Neural progenitor cell (in vitro differentiated cells): Measurements from ENCODE around the gene ST8SIA4.

Experiments
- EZH2 ChIP-seq: fragments of 200-600 bp; sonication (generic); IDR thresholded peaks from 2 replicates; pipeline ENCODE4 v1.6.1; 2017; ENCODE audit warnings: antibody characterized with exemption, mild to moderate bottlenecking, moderate library complexity
- EZH2phosphoT487 ChIP-seq: fragments of 200-600 bp; sonication (generic); IDR thresholded peaks from 2 replicates; pipeline ENCODE4 v1.6.1; 2017; ENCODE audit warnings: antibody characterized with exemption
- TF ChIP-seq, protein P1 (sequence below): fragments of 200-600 bp; sonication (generic); IDR thresholded peaks from 2 replicates; pipeline ENCODE4 v1.5.1; 2017; ENCODE audit warnings: antibody characterized with exemption, mild to moderate bottlenecking

DNA sequence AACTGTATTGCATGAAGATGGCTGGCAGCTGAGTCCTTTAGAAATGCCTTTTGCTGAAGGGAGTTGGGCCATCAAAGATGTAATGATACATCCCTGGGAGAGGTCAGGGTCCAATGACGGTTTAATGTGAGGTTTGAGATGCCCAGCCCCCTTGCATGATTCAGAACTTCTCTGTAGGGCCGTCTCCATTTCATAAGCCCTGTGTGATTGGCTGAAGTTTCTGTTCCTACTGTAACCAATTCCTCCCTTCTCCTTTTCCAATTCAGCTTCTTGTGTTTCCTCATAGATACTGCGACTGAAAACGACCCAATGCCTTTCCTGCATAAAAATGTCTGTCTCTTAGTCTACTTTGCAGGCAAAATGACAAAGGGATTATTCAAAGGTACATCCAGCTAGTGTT lies 47.9 kb upstream of the ST8SIA4 start:
- TF ChIP-seq, protein P1, sequence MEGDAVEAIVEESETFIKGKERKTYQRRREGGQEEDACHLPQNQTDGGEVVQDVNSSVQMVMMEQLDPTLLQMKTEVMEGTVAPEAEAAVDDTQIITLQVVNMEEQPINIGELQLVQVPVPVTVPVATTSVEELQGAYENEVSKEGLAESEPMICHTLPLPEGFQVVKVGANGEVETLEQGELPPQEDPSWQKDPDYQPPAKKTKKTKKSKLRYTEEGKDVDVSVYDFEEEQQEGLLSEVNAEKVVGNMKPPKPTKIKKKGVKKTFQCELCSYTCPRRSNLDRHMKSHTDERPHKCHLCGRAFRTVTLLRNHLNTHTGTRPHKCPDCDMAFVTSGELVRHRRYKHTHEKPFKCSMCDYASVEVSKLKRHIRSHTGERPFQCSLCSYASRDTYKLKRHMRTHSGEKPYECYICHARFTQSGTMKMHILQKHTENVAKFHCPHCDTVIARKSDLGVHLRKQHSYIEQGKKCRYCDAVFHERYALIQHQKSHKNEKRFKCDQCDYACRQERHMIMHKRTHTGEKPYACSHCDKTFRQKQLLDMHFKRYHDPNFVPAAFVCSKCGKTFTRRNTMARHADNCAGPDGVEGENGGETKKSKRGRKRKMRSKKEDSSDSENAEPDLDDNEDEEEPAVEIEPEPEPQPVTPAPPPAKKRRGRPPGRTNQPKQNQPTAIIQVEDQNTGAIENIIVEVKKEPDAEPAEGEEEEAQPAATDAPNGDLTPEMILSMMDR = no peak
- TF ChIP-seq EZH2 (no peak), EZH2phosphoT487 (no peak)
